ENCODE measurements around the gene FAM81A.

- TF ChIP-seq CTCF (IDR thresholded peaks at IDR 0.05; ENCODE audit: borderline replicate concordance, extremely low read depth, low read length, poor library complexity, severe bottlenecking) (no peak), EZH2 (IDR thresholded peaks at IDR 0.05; ENCODE audit: borderline replicate concordance, low read depth, low read length, severe bottlenecking) (no peak)
Observed at GRCh38 chr15:59521443-59521842, 83.5 kb downstream of the FAM81A start.
